Breast epithelium (tissue), 3 donors: ENCODE data around the gene CALN1.

Experiments used
- CTCF ChIP-seq, 3 donors: fragments of 450-650 bp; IDR thresholded peaks; one replicate each; pipeline ENCODE4 v1.5.1; 2016 to 2017; ENCODE audit warnings: antibody characterized with exemption in 3 of 3, mild to moderate bottlenecking in 3 of 3, moderate library complexity in 3 of 3
- POLR2A ChIP-seq: fragments of 450-650 bp; IDR thresholded peaks from one replicate; pipeline ENCODE4 v1.6.1; 2016; ENCODE audit warnings: antibody characterized with exemption, mild to moderate bottlenecking, moderate library complexity
- POLR2AphosphoS5 ChIP-seq, 3 donors: sonication (generic); formaldehyde crosslinking; IDR thresholded peaks; one replicate each; pipeline ENCODE4 v1.6.1; 2017; ENCODE audit warnings: antibody characterized with exemption in 3 of 3

GRCh38 chr7:72292794-72293193 is 119.3 kb downstream of the CALN1 start:
- TF ChIP-seq CTCF (IDR thresholded peaks at IDR 0.05) = no peak
- no peak for TF ChIP-seq POLR2A
- TF ChIP-seq POLR2AphosphoS5 (IDR thresholded peaks at IDR 0.05) = no peak
